ENCODE measurements around the gene GAN. TPM values are rescaled to one million over a fixed set of nuclear protein-coding genes. Genes with fewer than 3 reads are reported as not detected.
"Not testable (repeated sequence)": the region's sequence is repeated elsewhere in the genome, so short reads cannot be mapped to it uniquely, and the experiment has no call there.

The GAN gene
- total RNA-seq, 4 donors from 2014 or later = 7.9 to 18.5 (median 15.2) TPM

- Histone ChIP-seq H3K27me3 (no peaks in the 10 kb centered on the region), H3K4me3 (no peak overlapping the region), H3K36me3 (no peaks in the 10 kb centered on the region), H3K27ac (no peak overlapping the region), H3K4me1 (no peaks in the 10 kb centered on the region), H3K9me3 (no peaks in the 10 kb centered on the region)
- no peak for DNase-seq
- TF ChIP-seq POLR2A (IDR thresholded peaks at IDR 0.05) = no peak
- no peak for TF ChIP-seq CTCF (IDR thresholded peaks at IDR 0.05)
- intact Hi-C loops (cut with DNase I; ENCODE audit: low total_unique reads) = no loop called here
Measured at GRCh38 chr16:81416749-81417148, 102.0 kb downstream of the GAN start.

GRCh38 chr16:81417210-81417609, 102.4 kb downstream of the GAN start:
- Histone ChIP-seq H3K9me3 (no peaks in the 10 kb centered on the region), H3K4me3 (no peak overlapping the region), H3K4me1 (no peaks in the 10 kb centered on the region), H3K36me3 (no peaks in the 10 kb centered on the region), H3K27ac (no peak overlapping the region), H3K27me3 (no peaks in the 10 kb centered on the region)
- no peak for DNase-seq
- intact Hi-C loops (cut with DNase I; ENCODE audit: low total_unique reads) = no loop called here
- no peak for TF ChIP-seq POLR2A (IDR thresholded peaks at IDR 0.05)
- no peak for TF ChIP-seq CTCF (IDR thresholded peaks at IDR 0.05)

GRCh38 chr16:81419806-81420205, 105.0 kb downstream of the GAN start:
- H3K4me3 ChIP-seq = no peak overlapping the region
- H3K9me3 ChIP-seq = no peaks in the 10 kb centered on the region
- H3K4me1 ChIP-seq = no peaks in the 10 kb centered on the region
- H3K27ac ChIP-seq = no peak overlapping the region
- TF ChIP-seq CTCF (IDR thresholded peaks at IDR 0.05) (no peak), POLR2A (IDR thresholded peaks at IDR 0.05) (no peak)
- H3K27me3 ChIP-seq = no peaks in the 10 kb centered on the region
- H3K36me3 ChIP-seq = no peaks in the 10 kb centered on the region
- intact Hi-C loops (cut with DNase I; ENCODE audit: low total_unique reads) = no loop called here
- DNase-seq = no peak

- H3K4me3 ChIP-seq = no peak overlapping the region
- H3K4me1 ChIP-seq = no peaks in the 10 kb centered on the region
- no peaks in the 10 kb centered on the region for H3K9me3 ChIP-seq
- no peaks in the 10 kb centered on the region for H3K27me3 ChIP-seq
- intact Hi-C loops (cut with DNase I; ENCODE audit: low total_unique reads) = no loop called here
- no peaks in the 10 kb centered on the region for H3K36me3 ChIP-seq
- H3K27ac ChIP-seq = no peak overlapping the region
- no peak for DNase-seq
- TF ChIP-seq CTCF (IDR thresholded peaks at IDR 0.05) = no peak
- no peak for TF ChIP-seq POLR2A (IDR thresholded peaks at IDR 0.05)
Measured at GRCh38 chr16:81421126-81421525, 106.4 kb downstream of the GAN start.

GRCh38 chr16:81421536-81421935, 106.8 kb downstream of the GAN start:
- intact Hi-C loops (cut with DNase I; ENCODE audit: low total_unique reads) = no loop called here
- Histone ChIP-seq H3K27ac (no peak overlapping the region), H3K27me3 (no peaks in the 10 kb centered on the region), H3K4me3 (no peak overlapping the region), H3K9me3 (no peaks in the 10 kb centered on the region), H3K36me3 (no peaks in the 10 kb centered on the region), H3K4me1 (no peaks in the 10 kb centered on the region)
- DNase-seq = no peak
- no peak for TF ChIP-seq POLR2A (IDR thresholded peaks at IDR 0.05)
- no peak for TF ChIP-seq CTCF (IDR thresholded peaks at IDR 0.05)

- H3K9me3 ChIP-seq; H3K4me1 ChIP-seq; H3K27me3 ChIP-seq; H3K27ac ChIP-seq; DNase-seq; intact Hi-C loops (cut with DNase I; ENCODE audit: low total_unique reads); H3K36me3 ChIP-seq; H3K4me3 ChIP-seq: not testable (repeated sequence)
Measured at GRCh38 chr16:81422153-81422552, 107.4 kb downstream of the GAN start.
